ENCODE results near the gene KCTD3. TPM values are rescaled to one million over a fixed set of nuclear protein-coding genes. Genes with fewer than 3 reads are reported as not detected.

The KCTD3 gene
- total RNA-seq, 8 experiments from 2014 or later = 11.5 to 60.2 (median 52.5) TPM

- H3K4me1 ChIP-seq (replicated peaks in 1 of 2) = no peaks in the 10 kb centered on the region
- H3K27ac ChIP-seq = no peak overlapping the region
- in situ Hi-C loops (cut with MboI; ENCODE audit: low pct_unique_long_range_greater_than_20kb in 2 of 9, low sequenced_read_pairs in 9 of 9, unreplicated experiment in 9 of 9) = no loop called here
- 80 to 83% (median 80%) methylated on average over 1 of the region's 1 CpG; no CpG with 5 or more reads in 7 of the 10 experiments for WGBS, 10 experiments
- no peak overlapping the region for H3K4me3 ChIP-seq
- ATAC-seq (replicated peaks in 6 of 8) = no peak
Measured at GRCh38 chr1:215631040-215631439, 63.9 kb downstream of the KCTD3 start.

- Histone ChIP-seq H3K4me3 (no peak overlapping the region), H3K4me1 (replicated peaks in 1 of 2) (no peaks in the 10 kb centered on the region), H3K27ac (no peak overlapping the region)
- peak; percentile 19 to 77 (median 66) for ATAC-seq (replicated peaks in 6 of 8)
- in situ Hi-C loops (cut with MboI; ENCODE audit: low pct_unique_long_range_greater_than_20kb in 2 of 9, low sequenced_read_pairs in 9 of 9, unreplicated experiment in 9 of 9) = no loop called here
- WGBS, 10 experiments = 0 to 70% (median 31%) methylated on average over 1 to 3 of the region's 3 CpGs; no CpG with 5 or more reads in 3 of the 10 experiments
Measured at GRCh38 chr1:215631489-215631888, 64.4 kb downstream of the KCTD3 start.

- ATAC-seq (replicated peaks in 6 of 8) = no peak
- no peak overlapping the region for H3K4me3 ChIP-seq
- peaks cover 0 to under 1% of the 10 kb centered on the region in 2 donors for H3K4me1 ChIP-seq (replicated peaks in 1 of 2)
- 88 to 100% (median 92%) methylated on average over 1 to 5 of the region's 6 CpGs; no CpG with 5 or more reads in 6 of the 10 experiments for WGBS, 10 experiments
- H3K27ac ChIP-seq = no peak overlapping the region
- in situ Hi-C loops (cut with MboI; ENCODE audit: low pct_unique_long_range_greater_than_20kb in 2 of 9, low sequenced_read_pairs in 9 of 9, unreplicated experiment in 9 of 9) = no loop called here
Measured at GRCh38 chr1:215635827-215636226, 68.7 kb downstream of the KCTD3 start.

GRCh38 chr1:215636258-215636965 lies 69.3 kb downstream of the KCTD3 start:
- no peak overlapping the region for H3K27ac ChIP-seq
- in situ Hi-C loops (cut with MboI; ENCODE audit: low pct_unique_long_range_greater_than_20kb in 2 of 9, low sequenced_read_pairs in 9 of 9, unreplicated experiment in 9 of 9) = no loop called here
- peaks cover 0 to 7% of the 10 kb centered on the region in 2 donors for H3K4me1 ChIP-seq (replicated peaks in 1 of 2)
- 7 to 92% (median 77%) methylated on average over 2 to 8 of the region's 9 CpGs; no CpG with 5 or more reads in 1 of the 10 experiments for WGBS, 10 experiments
- H3K4me3 ChIP-seq = no peak overlapping the region
- peak in 3 of 8 experiments; percentile 69 to 90 (median 79) for ATAC-seq (replicated peaks in 6 of 8)

- Histone ChIP-seq H3K4me1 (replicated peaks in 1 of 2) (peaks cover 0 to 7% of the 10 kb centered on the region in 2 donors), H3K27ac (no peak overlapping the region), H3K4me3 (no peak overlapping the region)
- peak in 6 of 8 experiments; percentile 37 to 92 (median 60) for ATAC-seq (replicated peaks in 6 of 8)
- in situ Hi-C loops (cut with MboI; ENCODE audit: low pct_unique_long_range_greater_than_20kb in 2 of 9, low sequenced_read_pairs in 9 of 9, unreplicated experiment in 9 of 9) = no loop called here
- WGBS, 10 experiments = 5 to 93% (median 72%) methylated on average over 2 to 7 of the region's 7 CpGs; no CpG with 5 or more reads in 4 of the 10 experiments
Measured at GRCh38 chr1:215637041-215637573, 70.0 kb downstream of the KCTD3 start.

GRCh38 chr1:215640429-215641148 lies 73.5 kb downstream of the KCTD3 start:
- 16 to 96% (median 89%) methylated on average over 1 to 18 of the region's 18 CpGs for WGBS, 10 experiments
- ATAC-seq (replicated peaks in 6 of 8) = no peak
- no peak overlapping the region for H3K4me3 ChIP-seq
- in situ Hi-C loops (cut with MboI; ENCODE audit: low pct_unique_long_range_greater_than_20kb in 2 of 9, low sequenced_read_pairs in 9 of 9, unreplicated experiment in 9 of 9) = no loop called here
- H3K27ac ChIP-seq = no peak overlapping the region
- H3K4me1 ChIP-seq (replicated peaks in 1 of 2) = peaks cover 0 to 7% of the 10 kb centered on the region in 2 donors

- 20 to 100% (median 95%) methylated on average over 1 to 4 of the region's 4 CpGs for WGBS, 10 experiments
- no peak for ATAC-seq (replicated peaks in 6 of 8)
- Histone ChIP-seq H3K4me1 (replicated peaks in 1 of 2) (peaks cover 0 to 7% of the 10 kb centered on the region in 2 donors), H3K4me3 (no peak overlapping the region), H3K27ac (no peak overlapping the region)
- in situ Hi-C loops (cut with MboI; ENCODE audit: low pct_unique_long_range_greater_than_20kb in 2 of 9, low sequenced_read_pairs in 9 of 9, unreplicated experiment in 9 of 9) = no loop called here
Measured at GRCh38 chr1:215643592-215644321, 76.7 kb downstream of the KCTD3 start.

GRCh38 chr1:215645182-215645581 lies 78.1 kb downstream of the KCTD3 start:
- ATAC-seq (replicated peaks in 6 of 8) = no peak
- in situ Hi-C loops (cut with MboI; ENCODE audit: low pct_unique_long_range_greater_than_20kb in 2 of 9, low sequenced_read_pairs in 9 of 9, unreplicated experiment in 9 of 9) = no loop called here
- Histone ChIP-seq H3K4me3 (no peak overlapping the region), H3K27ac (no peak overlapping the region), H3K4me1 (replicated peaks in 1 of 2) (peaks cover 0 to 7% of the 10 kb centered on the region in 2 donors)
- 80 to 100% (median 83%) methylated on average over 1 to 4 of the region's 4 CpGs; no CpG with 5 or more reads in 1 of the 10 experiments for WGBS, 10 experiments

GRCh38 chr1:215645861-215646260 lies 78.8 kb downstream of the KCTD3 start:
- ATAC-seq (replicated peaks in 6 of 8) = no peak
- in situ Hi-C loops (cut with MboI; ENCODE audit: low pct_unique_long_range_greater_than_20kb in 2 of 9, low sequenced_read_pairs in 9 of 9, unreplicated experiment in 9 of 9) = no loop called here
- no peak overlapping the region for H3K4me3 ChIP-seq
- WGBS, 10 experiments = 33 to 100% (median 92%) methylated on average over 2 of the region's 2 CpGs
- H3K4me1 ChIP-seq (replicated peaks in 1 of 2) = peaks cover 5 to 11% of the 10 kb centered on the region in 2 donors
- no peak overlapping the region for H3K27ac ChIP-seq

- ATAC-seq (replicated peaks in 6 of 8) = no peak
- in situ Hi-C loops (cut with MboI; ENCODE audit: low pct_unique_long_range_greater_than_20kb in 2 of 9, low sequenced_read_pairs in 9 of 9, unreplicated experiment in 9 of 9) = no loop called here
- Histone ChIP-seq H3K4me1 (replicated peaks in 1 of 2) (peaks cover 13 to 20% of the 10 kb centered on the region in 2 donors), H3K4me3 (no peak overlapping the region), H3K27ac (no peak overlapping the region)
- whole genome bisulfite sequencing, 10 experiments = 23 to 100% (median 66%) methylated on average over 1 to 3 of the region's 3 CpGs; no CpG with 5 or more reads in 2 of the 10 experiments
Measured at GRCh38 chr1:215647738-215648137, 80.6 kb downstream of the KCTD3 start.

- Histone ChIP-seq H3K4me1 (replicated peaks in 1 of 2) (peaks cover 13 to 20% of the 10 kb centered on the region in 2 donors), H3K4me3 (no peak overlapping the region), H3K27ac (no peak overlapping the region)
- ATAC-seq (replicated peaks in 6 of 8) = no peak
- in situ Hi-C loops (cut with MboI; ENCODE audit: low pct_unique_long_range_greater_than_20kb in 2 of 9, low sequenced_read_pairs in 9 of 9, unreplicated experiment in 9 of 9) = no loop called here
- WGBS, 10 experiments = 48 to 100% (median 93%) methylated on average over 1 to 4 of the region's 4 CpGs; no CpG with 5 or more reads in 1 of the 10 experiments
Measured at GRCh38 chr1:215648957-215649356, 81.9 kb downstream of the KCTD3 start.

- peaks cover 13 to 20% of the 10 kb centered on the region in 2 donors for H3K4me1 ChIP-seq (replicated peaks in 1 of 2)
- 16 to 80% (median 51%) methylated on average over 1 to 9 of the region's 9 CpGs for WGBS, 10 experiments
- H3K27ac ChIP-seq = no peak overlapping the region
- no peak for ATAC-seq (replicated peaks in 6 of 8)
- H3K4me3 ChIP-seq = no peak overlapping the region
- in situ Hi-C loops (cut with MboI; ENCODE audit: low pct_unique_long_range_greater_than_20kb in 2 of 9, low sequenced_read_pairs in 9 of 9, unreplicated experiment in 9 of 9) = no loop called here
Measured at GRCh38 chr1:215650446-215651149, 83.5 kb downstream of the KCTD3 start.

Measured in motor neuron (in vitro differentiated cells).